HepG2 (cell line): ENCODE data around the gene COQ8B. TPM values are rescaled to one million over a fixed set of nuclear protein-coding genes. Genes with fewer than 3 reads are reported as not detected.

Experiments used
- CBFB ChIP-seq: sonication (generic); formaldehyde crosslinking; IDR thresholded peaks from 2 replicates; pipeline ENCODE4 v1.4.0; 2020; ENCODE audit warnings: missing genetic modification reagents
- CBX5 ChIP-seq: sonication (generic); formaldehyde crosslinking; IDR thresholded peaks from 2 replicates; pipeline ENCODE4 v1.4.0; 2020; ENCODE audit warnings: missing genetic modification reagents, borderline replicate concordance
- ETV5 ChIP-seq: IDR thresholded peaks from 2 replicates; pipeline ENCODE4 v1.6.1; 2018; ENCODE audit warnings: missing biosample characterization, missing genetic modification reagents, inconsistent platforms, borderline replicate concordance
- HMG20B ChIP-seq: conservative IDR thresholded peaks from 2 replicates; pipeline ENCODE4 v1.6.1; 2016; ENCODE audit warnings: missing genetic modification reagents, missing compliant biosample characterization
- KDM3A ChIP-seq: IDR thresholded peaks from 2 replicates; pipeline ENCODE4 v1.6.1; 2018; ENCODE audit warnings: low read depth, missing compliant biosample characterization
- NFIC ChIP-seq: IDR thresholded peaks from 2 replicates; pipeline ENCODE4 v1.6.1; 2012; ENCODE audit warnings: mild to moderate bottlenecking, low read length, inconsistent platforms
- PITX1 ChIP-seq: sonication (generic); formaldehyde crosslinking; IDR thresholded peaks from 2 replicates; pipeline ENCODE4 v1.5.1; 2020; ENCODE audit warnings: mild to moderate bottlenecking, missing genetic modification reagents
- SMAD3 ChIP-seq: sonication (generic); formaldehyde crosslinking; IDR thresholded peaks from 2 replicates; pipeline ENCODE4 v1.4.0; 2020; ENCODE audit warnings: missing genetic modification reagents
- SMARCE1 ChIP-seq: fragments of 450-650 bp; IDR thresholded peaks from 2 replicates; pipeline ENCODE4 v1.6.1; 2017; ENCODE audit warnings: borderline replicate concordance
- SRSF9 ChIP-seq: fragments of 200-400 bp; formaldehyde crosslinking; IDR thresholded peaks from 2 replicates; pipeline ENCODE4 v1.6.1; 2018; ENCODE audit warnings: borderline replicate concordance, mild to moderate bottlenecking, low read depth, low read length; ENCODE audit not compliant: insufficient read depth, poor library complexity, severe bottlenecking
- TRIM24 ChIP-seq: sonication (generic); formaldehyde crosslinking; IDR thresholded peaks from 2 replicates; pipeline ENCODE4 v1.8.0; 2022; ENCODE audit warnings: mild to moderate bottlenecking, missing genetic modification reagents
- ZNF407 ChIP-seq: sonication (generic); formaldehyde crosslinking; IDR thresholded peaks from one replicate; pipeline ENCODE4 v1.5.1; 2020; ENCODE audit warnings: mild to moderate bottlenecking, missing genetic modification reagents; ENCODE audit errors: not compliant biosample characterization
- ZNF468 ChIP-seq: sonication (generic); formaldehyde crosslinking; IDR thresholded peaks from 2 replicates; pipeline ENCODE4 v1.8.0; 2022; ENCODE audit warnings: mild to moderate bottlenecking, moderate library complexity, missing genetic modification reagents
- ZNF672 ChIP-seq: sonication (generic); formaldehyde crosslinking; IDR thresholded peaks from 2 replicates; pipeline ENCODE4 v1.8.1; 2022; ENCODE audit warnings: missing genetic modification reagents
- ZNF777 ChIP-seq: sonication (generic); formaldehyde crosslinking; IDR thresholded peaks from 2 replicates; pipeline ENCODE4 v1.4.0; 2020; ENCODE audit warnings: missing genetic modification reagents
- ZSCAN12 ChIP-seq: sonication (generic); formaldehyde crosslinking; IDR thresholded peaks from 2 replicates; pipeline ENCODE4 v1.9.0; 2021; ENCODE audit warnings: mild to moderate bottlenecking, missing genetic modification reagents
- polyA plus RNA-seq, 8 experiments: library from polyadenylated mRNA; depleted of rRNA in 3 of 8; stranded (reverse) in 7 of 8; unstranded in 1 of 8; fragments of >200 nt; fragmentation: Illumina TruSeq in 4 of 8; extraction: Trizol in 4 of 8; gene quantifications; 2 replicates each; pipeline versions ENCODE4 v1.2.1 to v1.2.3, GENCODE V29; 2011 to 2016; ENCODE audit warnings: low read depth in 4 of 8, missing spikeins in 1 of 8, mixed read lengths in 1 of 8; ENCODE audit not compliant: insufficient read depth in 1 of 8
- total RNA-seq, 5 experiments: library from RNA; depleted of rRNA; stranded (reverse); fragments of >200 nt; fragmentation: Illumina TruSeq; extraction: Trizol; gene quantifications; 2 replicates each; pipeline ENCODE4 v1.2.3, GENCODE V29; 2016; ENCODE audit warnings: low read depth in 1 of 5
- TF ChIP-seq, protein P1 (sequence below): IDR thresholded peaks from 2 replicates; pipeline ENCODE4 v1.4.0; 2020; ENCODE audit warnings: mild to moderate bottlenecking, missing genetic modification reagents
- TF ChIP-seq, protein P2 (sequence below): sonication (generic); formaldehyde crosslinking; IDR thresholded peaks from 2 replicates; pipeline ENCODE4 v1.8.0; 2022; ENCODE audit warnings: missing genetic modification reagents, mild to moderate bottlenecking, borderline replicate concordance

The COQ8B gene
- total and polyA plus RNA-seq, 2 of the 13 experiments (the other 11 are each of a cell fraction or from before 2014, with no cell fraction given), result 12.3 to 17.2 TPM

GRCh38 chr19:40717325-40717879, 716 bp upstream of the COQ8B start (continued):
- TF ChIP-seq, protein P1, sequence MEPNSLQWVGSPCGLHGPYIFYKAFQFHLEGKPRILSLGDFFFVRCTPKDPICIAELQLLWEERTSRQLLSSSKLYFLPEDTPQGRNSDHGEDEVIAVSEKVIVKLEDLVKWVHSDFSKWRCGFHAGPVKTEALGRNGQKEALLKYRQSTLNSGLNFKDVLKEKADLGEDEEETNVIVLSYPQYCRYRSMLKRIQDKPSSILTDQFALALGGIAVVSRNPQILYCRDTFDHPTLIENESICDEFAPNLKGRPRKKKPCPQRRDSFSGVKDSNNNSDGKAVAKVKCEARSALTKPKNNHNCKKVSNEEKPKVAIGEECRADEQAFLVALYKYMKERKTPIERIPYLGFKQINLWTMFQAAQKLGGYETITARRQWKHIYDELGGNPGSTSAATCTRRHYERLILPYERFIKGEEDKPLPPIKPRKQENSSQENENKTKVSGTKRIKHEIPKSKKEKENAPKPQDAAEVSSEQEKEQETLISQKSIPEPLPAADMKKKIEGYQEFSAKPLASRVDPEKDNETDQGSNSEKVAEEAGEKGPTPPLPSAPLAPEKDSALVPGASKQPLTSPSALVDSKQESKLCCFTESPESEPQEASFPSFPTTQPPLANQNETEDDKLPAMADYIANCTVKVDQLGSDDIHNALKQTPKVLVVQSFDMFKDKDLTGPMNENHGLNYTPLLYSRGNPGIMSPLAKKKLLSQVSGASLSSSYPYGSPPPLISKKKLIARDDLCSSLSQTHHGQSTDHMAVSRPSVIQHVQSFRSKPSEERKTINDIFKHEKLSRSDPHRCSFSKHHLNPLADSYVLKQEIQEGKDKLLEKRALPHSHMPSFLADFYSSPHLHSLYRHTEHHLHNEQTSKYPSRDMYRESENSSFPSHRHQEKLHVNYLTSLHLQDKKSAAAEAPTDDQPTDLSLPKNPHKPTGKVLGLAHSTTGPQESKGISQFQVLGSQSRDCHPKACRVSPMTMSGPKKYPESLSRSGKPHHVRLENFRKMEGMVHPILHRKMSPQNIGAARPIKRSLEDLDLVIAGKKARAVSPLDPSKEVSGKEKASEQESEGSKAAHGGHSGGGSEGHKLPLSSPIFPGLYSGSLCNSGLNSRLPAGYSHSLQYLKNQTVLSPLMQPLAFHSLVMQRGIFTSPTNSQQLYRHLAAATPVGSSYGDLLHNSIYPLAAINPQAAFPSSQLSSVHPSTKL, result no peak
- TF ChIP-seq HMG20B (CRISPR knock-in tag) (no peak), NFIC (no peak), SRSF9 (no peak), SMARCE1 (no peak), TRIM24 (CRISPR knock-in tag) (no peak), ETV5 (CRISPR knock-in tag) (no peak), KDM3A (CRISPR knock-in tag) (no peak), CBX5 (CRISPR knock-in tag) (0 out of 2 replicates have a peak, but pooled peaks have one; percentile 45), ZNF468 (CRISPR knock-in tag) (0 out of 2 replicates have a peak, but pooled peaks have one; percentile 30), CBFB (CRISPR knock-in tag) (no peak), PITX1 (CRISPR knock-in tag) (no peak), ZSCAN12 (CRISPR knock-in tag) (0 out of 2 replicates have a peak, but pooled peaks have one; percentile 0), ZNF407 (CRISPR knock-in tag) (no peak), ZNF777 (peak; percentile 63), ZNF672 (no peak), SMAD3 (no peak)
- TF ChIP-seq, protein P2, sequence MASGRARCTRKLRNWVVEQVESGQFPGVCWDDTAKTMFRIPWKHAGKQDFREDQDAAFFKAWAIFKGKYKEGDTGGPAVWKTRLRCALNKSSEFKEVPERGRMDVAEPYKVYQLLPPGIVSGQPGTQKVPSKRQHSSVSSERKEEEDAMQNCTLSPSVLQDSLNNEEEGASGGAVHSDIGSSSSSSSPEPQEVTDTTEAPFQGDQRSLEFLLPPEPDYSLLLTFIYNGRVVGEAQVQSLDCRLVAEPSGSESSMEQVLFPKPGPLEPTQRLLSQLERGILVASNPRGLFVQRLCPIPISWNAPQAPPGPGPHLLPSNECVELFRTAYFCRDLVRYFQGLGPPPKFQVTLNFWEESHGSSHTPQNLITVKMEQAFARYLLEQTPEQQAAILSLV (CRISPR knock-in tag), result peak; percentile 27; the same call in 1 of the 2 replicates
